ENCODE results near the gene PTPRA.

DNA sequence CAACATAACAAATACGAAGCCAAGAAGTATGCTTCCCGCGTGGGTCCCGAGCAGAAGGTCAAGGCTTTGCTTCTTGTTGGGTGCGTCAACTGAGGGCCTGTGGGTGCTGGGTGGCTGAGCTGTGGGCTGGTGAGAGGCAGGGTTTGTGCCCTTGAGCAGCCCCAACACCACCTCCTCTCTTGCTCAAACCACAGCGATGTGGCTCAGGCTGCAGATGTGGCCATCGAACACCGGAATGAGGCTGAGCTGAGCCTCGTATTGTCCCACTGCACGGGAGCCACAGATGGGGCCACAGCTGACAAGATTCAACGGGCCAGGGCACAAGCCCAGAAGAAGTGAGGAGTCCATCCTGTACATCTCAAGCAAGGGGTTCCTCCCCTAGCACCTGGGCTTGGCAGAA is 7.0 kb upstream of the PTPRA start:
- TF ChIP-seq, protein P1, sequence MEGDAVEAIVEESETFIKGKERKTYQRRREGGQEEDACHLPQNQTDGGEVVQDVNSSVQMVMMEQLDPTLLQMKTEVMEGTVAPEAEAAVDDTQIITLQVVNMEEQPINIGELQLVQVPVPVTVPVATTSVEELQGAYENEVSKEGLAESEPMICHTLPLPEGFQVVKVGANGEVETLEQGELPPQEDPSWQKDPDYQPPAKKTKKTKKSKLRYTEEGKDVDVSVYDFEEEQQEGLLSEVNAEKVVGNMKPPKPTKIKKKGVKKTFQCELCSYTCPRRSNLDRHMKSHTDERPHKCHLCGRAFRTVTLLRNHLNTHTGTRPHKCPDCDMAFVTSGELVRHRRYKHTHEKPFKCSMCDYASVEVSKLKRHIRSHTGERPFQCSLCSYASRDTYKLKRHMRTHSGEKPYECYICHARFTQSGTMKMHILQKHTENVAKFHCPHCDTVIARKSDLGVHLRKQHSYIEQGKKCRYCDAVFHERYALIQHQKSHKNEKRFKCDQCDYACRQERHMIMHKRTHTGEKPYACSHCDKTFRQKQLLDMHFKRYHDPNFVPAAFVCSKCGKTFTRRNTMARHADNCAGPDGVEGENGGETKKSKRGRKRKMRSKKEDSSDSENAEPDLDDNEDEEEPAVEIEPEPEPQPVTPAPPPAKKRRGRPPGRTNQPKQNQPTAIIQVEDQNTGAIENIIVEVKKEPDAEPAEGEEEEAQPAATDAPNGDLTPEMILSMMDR (IDR thresholded peaks at IDR 0.05), result no peak
- TF ChIP-seq EZH2 (IDR thresholded peaks at IDR 0.05; ENCODE audit: borderline replicate concordance, insufficient read depth, low read depth, low read length, poor library complexity, severe bottlenecking), result no peak
